NB4 (cell line): Measurements from ENCODE around the gene CDK10.

Source experiments
- CTCF ChIP-seq: IDR thresholded peaks from one replicate; pipeline ENCODE4 v1.5.1; 2012; ENCODE audit warnings: low read depth, low read length
- MAX ChIP-seq: IDR thresholded peaks from 2 replicates; pipeline ENCODE4 v1.6.1; 2011; ENCODE audit warnings: low read depth, low read length
- MYC ChIP-seq: IDR thresholded peaks from 2 replicates; pipeline ENCODE4 v1.6.1; 2011; ENCODE audit warnings: low read depth, low read length
- POLR2A ChIP-seq: IDR thresholded peaks from 2 replicates; pipeline ENCODE4 v1.6.1; 2011; ENCODE audit warnings: mild to moderate bottlenecking; ENCODE audit not compliant: insufficient read length; ENCODE audit errors: extremely low read depth

- TF ChIP-seq CTCF (no peak), MAX (no peak), MYC (no peak), POLR2A (no peak)
Measured at GRCh38 chr16:89637379-89637778, 49.1 kb upstream of the CDK10 start.
